HEK293 (cell line): ENCODE data around the gene TCF7L2.
A peak's percentile ranks its signal among the peaks of the same experiment; 100 is the strongest.

Experiments used
- CTCF ChIA-PET: fragments of 350-600 bp; formaldehyde crosslinking; extraction: SDS; loops from one replicate; lab custom pipeline; 2021; ENCODE audit warnings: antibody characterized with exemption; lab: Yijun Ruan, JAX
- POLR2A ChIA-PET: fragments of 300-600 bp; formaldehyde crosslinking; extraction: SDS; loops from one replicate; lab custom pipeline; 2020; ENCODE audit warnings: antibody characterized with exemption, inconsistent platforms; lab: Yijun Ruan, JAX
- H3K27ac ChIP-seq: fragments of 200-500 bp; sonication (Bioruptor generic); 2 replicates; pipeline ENCODE4 v1.5.1; 2014; ENCODE audit warnings: low read depth, low read length, control low read depth, inconsistent platforms; ENCODE audit errors: extremely low read depth
- H3K36me3 ChIP-seq, 2 experiments: fragments of 200-500 bp in 1 of 2; sonication (Bioruptor generic) in 1 of 2; 1 replicate in 1 of 2; 2 replicates in 1 of 2; pipeline ENCODE4 v1.5.1; 2014 to 2017; ENCODE audit warnings: inconsistent platforms in 2 of 2, low read length in 2 of 2; ENCODE audit not compliant: control insufficient read depth in 2 of 2, insufficient read depth in 1 of 2
- H3K4me1 ChIP-seq: fragments of 200-500 bp; sonication (Bioruptor generic); 2 replicates; pipeline ENCODE4 v1.5.1; 2014; ENCODE audit warnings: mild to moderate bottlenecking, low read length, inconsistent platforms; ENCODE audit not compliant: control insufficient read depth, insufficient read depth
- H3K4me3 ChIP-seq: 2 replicates; pipeline ENCODE4 v1.5.1; 2011; ENCODE audit warnings: low read depth, mild to moderate bottlenecking, control low read depth, low read length, moderate library complexity
- H3K9me3 ChIP-seq: fragments of 200-500 bp; sonication (Bioruptor generic); 2 replicates; pipeline ENCODE4 v1.5.1; 2014; ENCODE audit warnings: low read depth, low read length, inconsistent platforms; ENCODE audit not compliant: control insufficient read depth, insufficient read depth
- GLI2 ChIP-seq: fragments of 450-650 bp; formaldehyde crosslinking; IDR thresholded peaks from 2 replicates; pipeline ENCODE4; 2017; ENCODE audit warnings: missing biosample characterization, missing genetic modification characterization, low read depth, borderline replicate concordance
- IKZF3 ChIP-seq: fragments of 450-650 bp; IDR thresholded peaks from 2 replicates; pipeline ENCODE4 v1.5.0; 2018; ENCODE audit warnings: missing biosample characterization, mild to moderate bottlenecking, missing genetic modification characterization, moderate library complexity
- OVOL3 ChIP-seq: fragments of 450-650 bp; formaldehyde crosslinking; IDR thresholded peaks from 2 replicates; pipeline ENCODE4 v1.5.1; 2016; ENCODE audit warnings: missing biosample characterization, missing genetic modification characterization
- SP2 ChIP-seq: fragments of 450-650 bp; formaldehyde crosslinking; IDR thresholded peaks from 2 replicates; pipeline ENCODE4 v1.5.1; 2016; ENCODE audit warnings: missing biosample characterization, missing genetic modification characterization
- ZBTB1 ChIP-seq: fragments of 450-650 bp; formaldehyde crosslinking; IDR thresholded peaks from 2 replicates; pipeline ENCODE4 v1.5.1; 2016; ENCODE audit warnings: missing biosample characterization, missing genetic modification characterization
- ZBTB49 ChIP-seq: fragments of 450-650 bp; formaldehyde crosslinking; IDR thresholded peaks from 2 replicates; pipeline ENCODE4 v1.5.1; 2016; ENCODE audit warnings: missing biosample characterization, missing genetic modification characterization, low read depth
- ZFP37 ChIP-seq: fragments of 450-650 bp; formaldehyde crosslinking; IDR thresholded peaks from 2 replicates; pipeline ENCODE4 v1.5.1; 2016; ENCODE audit warnings: missing biosample characterization, missing genetic modification characterization
- ZNF146 ChIP-seq: fragments of 450-650 bp; formaldehyde crosslinking; IDR thresholded peaks from 2 replicates; pipeline ENCODE4 v1.5.1; 2016; ENCODE audit warnings: missing biosample characterization, missing genetic modification characterization
- ZNF350 ChIP-seq: fragments of 450-650 bp; formaldehyde crosslinking; IDR thresholded peaks from 2 replicates; pipeline ENCODE4 v1.5.0; 2017; ENCODE audit warnings: missing biosample characterization, mild to moderate bottlenecking, missing genetic modification characterization
- ZNF37A ChIP-seq: fragments of 450-650 bp; IDR thresholded peaks from 2 replicates; pipeline ENCODE4 v1.5.1; 2018; ENCODE audit warnings: missing biosample characterization, missing genetic modification characterization
- ZNF488 ChIP-seq: fragments of 450-650 bp; formaldehyde crosslinking; IDR thresholded peaks from 2 replicates; pipeline ENCODE4 v1.5.1; 2016; ENCODE audit warnings: missing biosample characterization, missing genetic modification characterization
- ZNF596 ChIP-seq: fragments of 450-650 bp; IDR thresholded peaks from 2 replicates; pipeline ENCODE4 v1.5.0; 2018; ENCODE audit warnings: missing biosample characterization, mild to moderate bottlenecking, missing genetic modification characterization, moderate library complexity
- ZNF623 ChIP-seq: fragments of 450-650 bp; formaldehyde crosslinking; IDR thresholded peaks from 2 replicates; pipeline ENCODE4 v1.5.1; 2016; ENCODE audit warnings: missing biosample characterization, missing genetic modification characterization
- ZNF664 ChIP-seq: fragments of 450-650 bp; formaldehyde crosslinking; IDR thresholded peaks from 2 replicates; pipeline ENCODE4 v1.5.1; 2016; ENCODE audit warnings: missing biosample characterization, missing genetic modification characterization
- ZSCAN18 ChIP-seq: fragments of 450-650 bp; formaldehyde crosslinking; IDR thresholded peaks from 2 replicates; pipeline ENCODE4 v1.5.1; 2016; ENCODE audit warnings: missing biosample characterization, missing genetic modification characterization
- ZSCAN23 ChIP-seq: fragments of 450-650 bp; formaldehyde crosslinking; IDR thresholded peaks from 2 replicates; pipeline ENCODE4 v1.5.1; 2016; ENCODE audit warnings: missing biosample characterization, missing genetic modification characterization
- TF ChIP-seq, protein P1 (sequence below): fragments of 450-650 bp; formaldehyde crosslinking; IDR thresholded peaks from 2 replicates; pipeline ENCODE4 v1.5.1; 2016; ENCODE audit warnings: missing biosample characterization, missing genetic modification characterization

Gene TCF7L2

GRCh38 chr10:113111900-113112853 is 162.1 kb downstream of the TCF7L2 start:
- POLR2A ChIA-PET: no interaction called here
- CTCF ChIA-PET: interaction anchor here (0.7 to 1.0 kb wide), 3 partner anchors 13 to 1685 kb away, joined by 3 read pairs; no protein-coding TSS in a partner anchor
- no peak overlapping the region for H3K4me3 ChIP-seq
- H3K9me3 ChIP-seq: no peaks in the 10 kb centered on the region
- H3K27ac ChIP-seq: no peak overlapping the region
- no peaks in the 10 kb centered on the region for H3K36me3 ChIP-seq
- TF ChIP-seq IKZF3 (tag by site-specific recombination): peak; percentile 38; the same call in 1 of the 2 replicates
- TF ChIP-seq ZNF350 (tag by site-specific recombination): no peak
- no peak for TF ChIP-seq OVOL3 (tag by site-specific recombination)
- TF ChIP-seq, protein P1, sequence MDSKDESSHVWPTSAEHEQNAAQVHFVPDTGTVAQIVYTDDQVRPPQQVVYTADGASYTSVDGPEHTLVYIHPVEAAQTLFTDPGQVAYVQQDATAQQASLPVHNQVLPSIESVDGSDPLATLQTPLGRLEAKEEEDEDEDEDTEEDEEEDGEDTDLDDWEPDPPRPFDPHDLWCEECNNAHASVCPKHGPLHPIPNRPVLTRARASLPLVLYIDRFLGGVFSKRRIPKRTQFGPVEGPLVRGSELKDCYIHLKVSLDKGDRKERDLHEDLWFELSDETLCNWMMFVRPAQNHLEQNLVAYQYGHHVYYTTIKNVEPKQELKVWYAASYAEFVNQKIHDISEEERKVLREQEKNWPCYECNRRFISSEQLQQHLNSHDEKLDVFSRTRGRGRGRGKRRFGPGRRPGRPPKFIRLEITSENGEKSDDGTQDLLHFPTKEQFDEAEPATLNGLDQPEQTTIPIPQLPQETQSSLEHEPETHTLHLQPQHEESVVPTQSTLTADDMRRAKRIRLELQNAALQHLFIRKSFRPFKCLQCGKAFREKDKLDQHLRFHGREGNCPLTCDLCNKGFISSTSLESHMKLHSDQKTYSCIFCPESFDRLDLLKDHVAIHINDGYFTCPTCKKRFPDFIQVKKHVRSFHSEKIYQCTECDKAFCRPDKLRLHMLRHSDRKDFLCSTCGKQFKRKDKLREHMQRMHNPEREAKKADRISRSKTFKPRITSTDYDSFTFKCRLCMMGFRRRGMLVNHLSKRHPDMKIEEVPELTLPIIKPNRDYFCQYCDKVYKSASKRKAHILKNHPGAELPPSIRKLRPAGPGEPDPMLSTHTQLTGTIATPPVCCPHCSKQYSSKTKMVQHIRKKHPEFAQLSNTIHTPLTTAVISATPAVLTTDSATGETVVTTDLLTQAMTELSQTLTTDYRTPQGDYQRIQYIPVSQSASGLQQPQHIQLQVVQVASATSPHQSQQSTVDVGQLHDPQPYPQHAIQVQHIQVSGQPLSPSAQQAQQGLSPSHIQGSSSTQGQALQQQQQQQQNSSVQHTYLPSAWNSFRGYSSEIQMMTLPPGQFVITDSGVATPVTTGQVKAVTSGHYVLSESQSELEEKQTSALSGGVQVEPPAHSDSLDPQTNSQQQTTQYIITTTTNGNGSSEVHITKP (tag by site-specific recombination): peak; percentile 79
- H3K4me1 ChIP-seq: peaks cover 3% of the 10 kb centered on the region; the same call in 1 of the 2 replicates

DNA sequence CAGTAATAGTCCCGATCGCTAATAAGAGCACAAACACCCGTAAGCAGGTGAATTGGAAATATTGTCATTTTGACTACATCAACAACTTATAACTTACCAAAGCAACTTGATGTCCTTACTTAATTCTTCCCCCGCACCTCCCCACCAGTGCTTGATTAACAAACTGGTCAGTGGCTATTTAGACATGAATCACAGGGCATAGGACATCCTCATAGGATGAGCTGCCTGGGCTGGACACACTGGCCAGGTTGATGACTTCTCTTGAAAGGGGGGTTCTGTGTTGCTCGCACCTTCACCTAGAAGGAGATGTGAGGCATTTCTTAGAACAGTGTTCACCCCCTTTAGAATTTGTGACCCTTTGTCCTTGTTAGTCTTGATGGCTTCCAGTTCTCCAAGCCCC is 163.2 kb downstream of the TCF7L2 start:
- peaks cover 3% of the 10 kb centered on the region; the same call in 1 of the 2 replicates for H3K4me1 ChIP-seq
- no peak overlapping the region for H3K4me3 ChIP-seq
- H3K36me3 ChIP-seq: no peaks in the 10 kb centered on the region
- TF ChIP-seq SP2 (tag by site-specific recombination) (no peak), ZNF596 (tag by site-specific recombination) (no peak), ZSCAN18 (tag by site-specific recombination) (no peak), ZNF146 (tag by site-specific recombination) (no peak), ZNF664 (tag by site-specific recombination) (no peak), ZBTB49 (tag by site-specific recombination) (no peak), ZNF37A (tag by site-specific recombination) (no peak), GLI2 (no peak), ZBTB1 (tag by site-specific recombination) (no peak), ZSCAN23 (tag by site-specific recombination) (no peak), ZNF488 (no peak), ZNF623 (no peak), ZFP37 (tag by site-specific recombination) (no peak)
- no peak overlapping the region for H3K27ac ChIP-seq
- H3K9me3 ChIP-seq: no peaks in the 10 kb centered on the region
- POLR2A ChIA-PET: no interaction called here
- CTCF ChIA-PET: no interaction called here
